ENCODE results near the gene HDAC4.

GRCh38 chr2:239101807-239102206 is 299.0 kb downstream of the HDAC4 start:
- no peak for TF ChIP-seq CTCF (IDR thresholded peaks at IDR 0.05; ENCODE audit: insufficient read depth, low read length)
- TF ChIP-seq POLR2AphosphoS5 (IDR thresholded peaks at IDR 0.05; ENCODE audit: low read depth), result no peak
- TF ChIP-seq REST (IDR thresholded peaks at IDR 0.05; ENCODE audit: insufficient replicate concordance, low read depth), result no peak

Measured in HL-60 (cell line).